Measurements from ENCODE around the gene NCK1. TPM values are rescaled to one million over a fixed set of nuclear protein-coding genes. Genes with fewer than 3 reads are reported as not detected.

NCK1 gene
- total and polyA plus RNA-seq, 2 of the 13 experiments (the other 11 are each of a cell fraction or from before 2014, with no cell fraction given), result 14.7 to 30.4 TPM

GRCh38 chr3:136990826-136991225 lies 128.8 kb downstream of the NCK1 start:
- Histone ChIP-seq H3K27ac (ENCODE audit: extremely low read length, insufficient read depth, low read length) (no peak overlapping the region), H3K27me3 (ENCODE audit: control insufficient read depth in 1 of 2, insufficient read depth in 2 of 2, low read length in 2 of 2) (no peaks in the 10 kb centered on the region), H3K9ac (ENCODE audit: insufficient read depth, low read depth, low read length) (no peak overlapping the region), H3K4me3 (replicated peaks in 1 of 3; ENCODE audit: insufficient read depth in 1 of 3, low read depth in 2 of 3, low read length in 3 of 3) (no peak overlapping the region), H3K79me2 (ENCODE audit: insufficient read depth, low read length) (no peaks in the 10 kb centered on the region), H3K9me3 (ENCODE audit: low read length) (no peaks in the 10 kb centered on the region), H4K20me1 (ENCODE audit: insufficient read depth, low read length) (no peaks in the 10 kb centered on the region), H3K36me3 (replicated peaks in 1 of 2; ENCODE audit: control insufficient read depth in 1 of 2, insufficient read depth in 2 of 2, low read length in 2 of 2) (no peaks in the 10 kb centered on the region), H3K4me1 (ENCODE audit: insufficient read depth, low read length) (no peaks in the 10 kb centered on the region), H3K4me2 (ENCODE audit: low read depth, low read length) (no peak overlapping the region), H2AFZ (ENCODE audit: low read length) (no peak overlapping the region)
- ATAC-seq (no peak), FAIRE-seq (no peak), DNase-seq (ENCODE audit: low spot score) (no peak)
- BruUV-seq (replicated peaks), result no TSS peak
- ChIA-PET POLR2A (no interaction called here), CTCF (ENCODE audit: low intra/inter-chr PET ratio, low total read pairs) (no interaction called here)
- WGBS (ENCODE audit: low lambda C conversion rate), result 50% methylated on average over 3 of the region's 4 CpGs
- intact Hi-C loops (cut with micrococcal nuclease; ENCODE audit: unreplicated experiment) (no loop called here), in situ Hi-C loops (cut with HindIII; ENCODE audit: extremely low pct_ligation_motif_present, low pct_unique_long_range_greater_than_20kb) (no loop called here)
- no peak for TF ChIP-seq ZNF652 (CRISPR knock-in tag; IDR thresholded peaks at IDR 0.05; ENCODE audit: borderline replicate concordance, low read depth)
- no peak for TF ChIP-seq SRY (CRISPR knock-in tag; IDR thresholded peaks at IDR 0.05)
- no peak for TF ChIP-seq TAF1 (CRISPR knock-in tag; IDR thresholded peaks at IDR 0.05)
- no peak for TF ChIP-seq ZNF770 (CRISPR knock-in tag; IDR thresholded peaks at IDR 0.05)
- no peak for TF ChIP-seq ZNF432 (CRISPR knock-in tag; IDR thresholded peaks at IDR 0.05; ENCODE audit: borderline replicate concordance)
- TF ChIP-seq ZNF737 (CRISPR knock-in tag; IDR thresholded peaks at IDR 0.05; ENCODE audit: borderline replicate concordance), result no peak
- TF ChIP-seq ZNF556 (CRISPR knock-in tag; IDR thresholded peaks at IDR 0.05; ENCODE audit: borderline replicate concordance), result no peak
- no peak for TF ChIP-seq ZNF557 (CRISPR knock-in tag; IDR thresholded peaks at IDR 0.05)
- no peak for TF ChIP-seq ZSCAN22 (CRISPR knock-in tag; IDR thresholded peaks at IDR 0.05)
- no peak for TF ChIP-seq NKX3-1 (CRISPR knock-in tag; IDR thresholded peaks at IDR 0.05)
- TF ChIP-seq ZFP37 (CRISPR knock-in tag; IDR thresholded peaks at IDR 0.05; ENCODE audit: borderline replicate concordance), result no peak
- TF ChIP-seq JUN (CRISPR knock-in tag; IDR thresholded peaks at IDR 0.05), result no peak
- no peak for TF ChIP-seq THYN1 (CRISPR knock-in tag; IDR thresholded peaks at IDR 0.05; ENCODE audit: borderline replicate concordance, low read depth)
